Stimulated activated CD8-positive, alpha-beta memory T cell treated with anti-CD3 and anti-CD28 coated beads, Interleukin-2, amount 100 ng/mL, for 48 hours (primary cell): ENCODE data around the gene CCSER1.

Experiments
- DNase-seq, 2 donors: peaks; one replicate each; pipeline ENCODE4 v3.0.0-alpha.2; 2020; ENCODE audit warnings: low read depth in 2 of 2

The CCSER1 gene

GRCh38 chr4:90545380-90545779, 418.2 kb downstream of the CCSER1 start:
- DNase-seq = no peak

- DNase-seq = no peak
These were observed 418.9 kb downstream of the CCSER1 start for GRCh38 chr4:90546114-90546513.

- no peak for DNase-seq
These were observed 443.4 kb downstream of the CCSER1 start for GRCh38 chr4:90570615-90571014.

GRCh38 chr4:90572996-90573395, 445.8 kb downstream of the CCSER1 start:
- no peak for DNase-seq

GRCh38 chr4:90575371-90575770, 448.2 kb downstream of the CCSER1 start:
- DNase-seq = no peak

- no peak for DNase-seq
These were observed 453.1 kb downstream of the CCSER1 start for GRCh38 chr4:90580326-90580725.

GRCh38 chr4:90582087-90582486, 454.9 kb downstream of the CCSER1 start:
- DNase-seq = no peak

GRCh38 chr4:90584051-90584450, 456.9 kb downstream of the CCSER1 start:
- no peak for DNase-seq

GRCh38 chr4:90585961-90586360, 458.8 kb downstream of the CCSER1 start:
- no peak for DNase-seq

GRCh38 chr4:90586799-90587198, 459.6 kb downstream of the CCSER1 start:
- DNase-seq = no peak

- DNase-seq = no peak
These were observed 470.7 kb downstream of the CCSER1 start for GRCh38 chr4:90597927-90598326.

- no peak for DNase-seq
These were observed 471.5 kb downstream of the CCSER1 start for GRCh38 chr4:90598741-90599140.

- no peak for DNase-seq
These were observed 475.5 kb downstream of the CCSER1 start for GRCh38 chr4:90602726-90603125.

- no peak for DNase-seq
These were observed 476.3 kb downstream of the CCSER1 start for GRCh38 chr4:90603540-90603939.

- no peak for DNase-seq
These were observed 479.6 kb downstream of the CCSER1 start for GRCh38 chr4:90606781-90607180.

- DNase-seq = no peak
These were observed 487.2 kb downstream of the CCSER1 start for GRCh38 chr4:90614371-90614770.

- DNase-seq = no peak
These were observed 493.9 kb downstream of the CCSER1 start for GRCh38 chr4:90621080-90621479.

- no peak for DNase-seq
These were observed 497.6 kb downstream of the CCSER1 start for GRCh38 chr4:90624781-90625180.

GRCh38 chr4:90641861-90642599, 514.8 kb downstream of the CCSER1 start:
- no peak for DNase-seq

- no peak for DNase-seq
These were observed 516.0 kb downstream of the CCSER1 start for GRCh38 chr4:90643156-90643555.

- no peak for DNase-seq
These were observed 521.1 kb downstream of the CCSER1 start for GRCh38 chr4:90648311-90648710.

GRCh38 chr4:90648791-90649190, 521.6 kb downstream of the CCSER1 start:
- no peak for DNase-seq

GRCh38 chr4:90660672-90661071, 533.5 kb downstream of the CCSER1 start:
- DNase-seq = no peak

- no peak for DNase-seq
These were observed 543.0 kb downstream of the CCSER1 start for GRCh38 chr4:90670183-90670582.
